ENCODE measurements around the gene PTPN4. TPM values are rescaled to one million over a fixed set of nuclear protein-coding genes. Genes with fewer than 3 reads are reported as not detected.

PTPN4 gene
- total RNA-seq, 1 experiment from 2014 or later, result 60.7 TPM

DNA sequence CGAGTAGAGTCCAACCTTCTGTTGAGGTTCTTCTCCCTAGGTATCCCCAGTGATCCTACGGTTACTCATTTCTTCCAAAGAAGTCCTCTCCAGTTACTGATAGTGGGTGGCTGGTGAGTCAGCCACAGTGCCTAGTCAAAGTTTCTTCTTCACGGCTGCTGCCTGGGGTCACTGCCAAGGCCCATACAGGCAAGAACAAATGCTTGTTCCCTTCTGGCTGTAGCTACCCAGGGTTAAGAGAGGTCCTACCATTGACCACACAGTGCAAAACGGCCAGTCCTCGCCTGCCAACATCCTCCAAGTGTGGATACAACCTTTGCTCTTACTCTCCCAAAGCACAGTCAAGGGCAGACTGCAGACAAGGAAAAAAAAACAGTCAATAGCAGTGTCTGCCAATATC lies 2.9 kb upstream of the PTPN4 start:
- H3K79me2 ChIP-seq (ENCODE audit: low read depth), result peaks cover 18% of the 10 kb centered on the region
- ChIA-PET POLR2A (ENCODE audit: unreplicated experiment) (no interaction called here), CTCF (interaction anchor here (0.6 to 0.7 kb wide), 2 partner anchors 67 to 116 kb away, joined by 5 to 6 read pairs; no protein-coding TSS in a partner anchor)
- H2AFZ ChIP-seq, result no peak overlapping the region
- TF ChIP-seq EZH2 (IDR thresholded peaks at IDR 0.05; ENCODE audit: low read depth), result no peak
- TF ChIP-seq, protein P1, sequence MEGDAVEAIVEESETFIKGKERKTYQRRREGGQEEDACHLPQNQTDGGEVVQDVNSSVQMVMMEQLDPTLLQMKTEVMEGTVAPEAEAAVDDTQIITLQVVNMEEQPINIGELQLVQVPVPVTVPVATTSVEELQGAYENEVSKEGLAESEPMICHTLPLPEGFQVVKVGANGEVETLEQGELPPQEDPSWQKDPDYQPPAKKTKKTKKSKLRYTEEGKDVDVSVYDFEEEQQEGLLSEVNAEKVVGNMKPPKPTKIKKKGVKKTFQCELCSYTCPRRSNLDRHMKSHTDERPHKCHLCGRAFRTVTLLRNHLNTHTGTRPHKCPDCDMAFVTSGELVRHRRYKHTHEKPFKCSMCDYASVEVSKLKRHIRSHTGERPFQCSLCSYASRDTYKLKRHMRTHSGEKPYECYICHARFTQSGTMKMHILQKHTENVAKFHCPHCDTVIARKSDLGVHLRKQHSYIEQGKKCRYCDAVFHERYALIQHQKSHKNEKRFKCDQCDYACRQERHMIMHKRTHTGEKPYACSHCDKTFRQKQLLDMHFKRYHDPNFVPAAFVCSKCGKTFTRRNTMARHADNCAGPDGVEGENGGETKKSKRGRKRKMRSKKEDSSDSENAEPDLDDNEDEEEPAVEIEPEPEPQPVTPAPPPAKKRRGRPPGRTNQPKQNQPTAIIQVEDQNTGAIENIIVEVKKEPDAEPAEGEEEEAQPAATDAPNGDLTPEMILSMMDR (conservative IDR thresholded peaks at IDR 0.05), result no peak
- no peak overlapping the region for H3K4me2 ChIP-seq
- no peak overlapping the region for H3K27ac ChIP-seq
- no peaks in the 10 kb centered on the region for H3K9me3 ChIP-seq (ENCODE audit: insufficient read depth, low read depth)
- peaks cover 11% of the 10 kb centered on the region; the same call in 1 of the 2 replicates for H3K4me1 ChIP-seq (replicated peaks; ENCODE audit: insufficient read depth)
- no peaks in the 10 kb centered on the region for H3K27me3 ChIP-seq (ENCODE audit: insufficient read depth, low read depth)
- no TSS peak for BruUV-seq (replicated peaks)
- H3F3A ChIP-seq (ENCODE audit: insufficient read depth, low read depth), result peaks cover 17% of the 10 kb centered on the region
- DNase-seq, result peak in 1 of 2 experiments; percentile 46
- no peaks in the 10 kb centered on the region for H3K9me2 ChIP-seq (ENCODE audit: insufficient read depth)
- H4K20me1 ChIP-seq (ENCODE audit: insufficient read depth), result no peaks in the 10 kb centered on the region
- H3K4me3 ChIP-seq, result no peak overlapping the region
- no peaks in the 10 kb centered on the region for H3K36me3 ChIP-seq (ENCODE audit: low read depth)
- intact Hi-C loops (cut with micrococcal nuclease; ENCODE audit: unreplicated experiment), result loop anchor here (5.0 to 10.0 kb wide), 3 partner anchors 350 to 555 kb away; no protein-coding TSS in a partner anchor

DNA sequence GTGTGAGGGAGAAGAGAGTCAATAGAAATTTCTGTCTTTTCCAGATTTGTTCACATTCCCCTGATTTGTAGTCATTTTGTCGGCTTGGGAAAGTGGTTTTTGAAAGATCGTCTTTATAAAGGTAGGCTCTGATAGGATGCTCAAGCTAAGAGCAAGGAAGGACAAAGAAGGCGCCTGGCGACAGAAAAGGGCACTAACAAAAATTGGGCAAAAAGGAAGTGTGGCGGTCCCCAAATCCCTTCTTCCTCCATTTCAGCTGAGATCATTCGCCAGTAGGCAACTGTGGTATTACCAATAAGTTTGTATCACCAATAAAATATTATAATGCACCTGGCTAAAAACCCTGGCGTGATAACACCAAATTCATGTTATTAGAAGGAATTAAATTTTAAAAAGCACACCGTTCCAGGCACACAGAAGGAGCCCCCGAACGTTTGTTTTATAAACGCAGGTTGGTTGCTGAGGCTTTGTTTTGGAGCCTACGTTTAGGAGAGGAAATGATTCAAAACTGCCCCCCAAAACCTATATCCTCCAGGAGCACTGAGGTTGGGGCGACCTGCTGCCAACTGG lies 756 bp upstream of the PTPN4 start:
- intact Hi-C loops (cut with micrococcal nuclease; ENCODE audit: unreplicated experiment), result loop anchor here (1.0 to 10.0 kb wide), 7 partner anchors 64 to 553 kb away; no protein-coding TSS in a partner anchor
- ChIA-PET CTCF (interaction anchor here (0.6 to 1.0 kb wide), 2 partner anchors 62 to 65 kb away, joined by 3 to 8 read pairs; no protein-coding TSS in a partner anchor), POLR2A (ENCODE audit: unreplicated experiment) (interaction anchor here (0.6 to 1.0 kb wide), 5 partner anchors 10 to 481 kb away, joined by 3 to 7 read pairs (median 4); partner anchors contain the start of gene TMEM185B)
- no peaks in the 10 kb centered on the region for H3K27me3 ChIP-seq (ENCODE audit: insufficient read depth, low read depth)
- peak overlapping the region; percentile 82 for H3K4me2 ChIP-seq
- DNase-seq, result no peak
- no peaks in the 10 kb centered on the region for H3K9me2 ChIP-seq (ENCODE audit: insufficient read depth)
- no peaks in the 10 kb centered on the region for H3K36me3 ChIP-seq (ENCODE audit: low read depth)
- TSS peak; percentile 86 for BruUV-seq (replicated peaks)
- H3K4me1 ChIP-seq (replicated peaks; ENCODE audit: insufficient read depth), result peaks cover 32% of the 10 kb centered on the region
- H4K20me1 ChIP-seq (ENCODE audit: insufficient read depth), result 0 out of 2 replicates have a peak, but pooled peaks cover 13% of the 10 kb centered on the region
- H3K4me3 ChIP-seq, result peak overlapping the region; percentile 91
- H3K9me3 ChIP-seq (ENCODE audit: insufficient read depth, low read depth), result no peaks in the 10 kb centered on the region
- peaks cover 39% of the 10 kb centered on the region for H3K79me2 ChIP-seq (ENCODE audit: low read depth)
- H3F3A ChIP-seq (ENCODE audit: insufficient read depth, low read depth), result peaks cover 17% of the 10 kb centered on the region
- no peak for TF ChIP-seq EZH2 (IDR thresholded peaks at IDR 0.05; ENCODE audit: low read depth)
- TF ChIP-seq, protein P1 (conservative IDR thresholded peaks at IDR 0.05), result no peak
- H3K27ac ChIP-seq, result peak overlapping the region; percentile 51
- peak overlapping the region; percentile 87 for H2AFZ ChIP-seq

DNA sequence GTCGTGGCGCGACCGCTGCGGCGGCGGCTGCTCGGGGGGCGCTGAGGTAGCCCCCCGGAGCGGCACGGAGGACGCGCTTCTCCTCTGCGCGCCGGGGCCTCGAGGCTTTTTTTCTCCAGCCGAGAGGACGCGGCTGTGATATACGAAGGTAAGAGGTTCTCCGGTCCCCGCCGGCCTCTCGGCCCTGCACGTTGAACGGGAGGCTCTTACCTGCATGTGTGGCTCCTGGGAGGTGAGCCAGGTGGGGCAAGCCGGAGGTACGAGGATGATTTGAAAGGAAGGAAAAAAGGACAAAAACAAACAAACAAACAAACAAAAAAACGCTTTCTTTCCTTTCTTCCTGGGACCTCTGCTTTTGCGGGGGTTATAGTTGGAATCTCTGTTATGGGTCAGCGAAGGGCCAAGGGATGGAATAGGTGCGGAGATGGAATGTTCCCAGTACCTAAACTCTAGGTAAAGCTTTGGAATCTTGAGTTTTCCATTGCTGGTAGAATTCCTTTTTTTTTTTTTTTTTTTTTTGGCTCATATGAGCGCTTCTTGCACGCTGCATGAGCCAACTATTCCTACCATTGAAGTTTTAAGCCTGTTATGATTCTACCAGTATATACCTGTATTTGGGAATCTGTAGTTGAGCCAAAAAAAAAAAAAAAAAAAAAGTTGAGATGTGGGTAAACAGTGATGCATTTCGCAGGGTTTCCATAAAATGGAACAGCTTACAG lies 674 bp downstream of the PTPN4 start:
- Histone ChIP-seq H4K20me1 (ENCODE audit: insufficient read depth) (0 out of 2 replicates have a peak, but pooled peaks cover 20% of the 10 kb centered on the region), H3K27me3 (ENCODE audit: insufficient read depth, low read depth) (no peaks in the 10 kb centered on the region), H3K27ac (peak overlapping the region; percentile 86), H2AFZ (peak overlapping the region; percentile 90), H3F3A (ENCODE audit: insufficient read depth, low read depth) (peaks cover 17% of the 10 kb centered on the region), H3K9me3 (ENCODE audit: insufficient read depth, low read depth) (no peaks in the 10 kb centered on the region), H3K9me2 (ENCODE audit: insufficient read depth) (no peaks in the 10 kb centered on the region), H3K36me3 (ENCODE audit: low read depth) (peaks cover 8% of the 10 kb centered on the region; the same call in 1 of the 2 replicates), H3K4me1 (replicated peaks; ENCODE audit: insufficient read depth) (peaks cover 47% of the 10 kb centered on the region), H3K4me2 (peak overlapping the region; percentile 94), H3K4me3 (peak overlapping the region; percentile 91), H3K79me2 (ENCODE audit: low read depth) (peaks cover 53% of the 10 kb centered on the region)
- TF ChIP-seq EZH2 (IDR thresholded peaks at IDR 0.05; ENCODE audit: low read depth), result no peak
- TF ChIP-seq, protein P1 (conservative IDR thresholded peaks at IDR 0.05), result no peak
- intact Hi-C loops (cut with micrococcal nuclease; ENCODE audit: unreplicated experiment), result loop anchor here (5.0 kb wide), 1 partner anchor 47 kb away; no protein-coding TSS in a partner anchor
- DNase-seq, result peak in 1 of 2 experiments; percentile 53
- ChIA-PET CTCF (interaction anchor here (0.6 to 1.0 kb wide), 4 partner anchors 63 to 253 kb away, joined by 3 to 9 read pairs (median 4); no protein-coding TSS in a partner anchor), POLR2A (ENCODE audit: unreplicated experiment) (interaction anchor here (0.5 to 1.0 kb wide), 7 partner anchors 17 to 631 kb away, joined by 3 to 7 read pairs (median 4); partner anchors contain the start of genes RALB and TMEM185B)
- BruUV-seq (replicated peaks), result TSS peak; percentile 62

Measured in PC-9 (cell line).